ENCODE data around the gene EFS.

Gene EFS

DNA sequence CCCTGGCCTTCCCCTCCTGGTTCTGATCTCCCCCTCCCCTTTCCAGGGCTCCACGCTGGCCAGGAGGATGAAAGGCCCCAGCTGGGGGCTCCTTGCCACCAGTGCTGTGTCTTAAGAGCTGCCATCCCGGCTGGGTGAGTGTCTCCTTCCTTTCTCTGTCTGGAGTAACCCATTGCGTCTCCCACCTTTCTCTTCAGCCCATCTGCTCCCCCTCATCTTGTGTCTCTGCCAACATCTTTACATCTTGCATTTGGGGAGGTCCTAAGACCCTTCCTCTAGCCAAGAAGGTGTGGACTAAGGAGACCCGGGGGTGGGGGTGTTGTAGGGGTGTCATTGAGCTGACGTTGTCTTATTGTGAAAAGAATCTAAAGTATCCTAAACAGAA is 57.8 kb downstream of the EFS start:
- H3K27ac ChIP-seq (ENCODE audit: low read depth, low read length): peak overlapping the region; percentile 86
- no peaks in the 10 kb centered on the region for H3K9me3 ChIP-seq (ENCODE audit: control insufficient read depth, insufficient read depth, low read length)
- peak overlapping the region; percentile 73 for H3K4me3 ChIP-seq (ENCODE audit: low read depth, low read length)
- peaks cover 15% of the 10 kb centered on the region for H3K27me3 ChIP-seq (ENCODE audit: control insufficient read depth, insufficient read depth, low read length)
- H3K9ac ChIP-seq (ENCODE audit: low read depth, low read length): peak overlapping the region; percentile 65
- H3K36me3 ChIP-seq (ENCODE audit: control insufficient read depth, insufficient read depth, low read length): peaks cover 15% of the 10 kb centered on the region
- no peaks in the 10 kb centered on the region; the same call in 1 of the 2 replicates for H3K4me1 ChIP-seq (ENCODE audit: control insufficient read depth, insufficient read depth, low read length)

DNA sequence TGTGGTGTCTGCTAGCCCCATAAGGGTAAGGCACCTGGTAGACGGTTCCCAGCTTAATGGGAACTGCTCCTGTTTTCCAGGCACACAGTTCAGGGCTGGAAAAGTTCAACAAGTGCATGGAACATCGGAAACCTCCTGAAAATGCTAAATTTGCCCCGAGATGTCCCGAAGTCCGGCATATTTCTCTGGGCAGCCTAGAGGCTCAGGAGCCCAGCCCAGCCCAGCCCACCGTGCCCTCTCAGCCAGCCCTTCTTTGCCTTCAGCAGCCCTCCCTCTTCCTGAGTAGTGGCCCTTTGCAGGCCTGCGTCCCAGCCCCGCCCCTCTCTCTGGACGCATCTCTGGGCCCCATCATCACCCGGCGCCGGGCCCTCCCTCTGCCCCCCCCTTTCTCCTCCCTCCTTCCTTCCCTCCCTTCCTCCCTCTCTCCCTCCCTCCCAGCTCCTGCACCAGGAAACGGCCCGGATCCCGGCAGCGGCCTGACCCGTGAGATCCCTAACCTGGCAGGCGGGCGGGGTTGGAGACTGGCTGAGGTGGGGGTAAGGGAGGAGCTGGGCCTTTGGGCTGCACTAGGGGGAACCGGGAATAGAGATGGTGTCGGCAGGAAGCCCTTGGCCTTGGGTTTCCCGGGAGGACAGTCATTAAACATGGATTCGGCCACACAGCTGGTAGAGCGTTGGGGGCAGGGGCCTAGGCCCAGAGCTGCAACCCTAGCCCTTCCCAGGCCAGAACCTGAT is 58.4 kb downstream of the EFS start, which contains the start of gene BCL2L2:
Gene BCL2L2 (plus strand): TSS at position 422 of the 734 bp plus-strand sequence. CDS start 935 bp downstream, outside the sequence.
- Histone ChIP-seq H3K9ac (ENCODE audit: low read depth, low read length) (peak within 1 kb of the TSS; percentile 65), H3K4me1 (ENCODE audit: control insufficient read depth, insufficient read depth, low read length) (no peaks in the 10 kb centered on the region; the same call in 1 of the 2 replicates), H3K4me3 (ENCODE audit: low read depth, low read length) (peak within 1 kb of the TSS; percentile 73), H3K27me3 (ENCODE audit: control insufficient read depth, insufficient read depth, low read length) (peaks cover 15% of the 10 kb centered on the region), H3K36me3 (ENCODE audit: control insufficient read depth, insufficient read depth, low read length) (peaks cover 15% of the 10 kb centered on the region), H3K9me3 (ENCODE audit: control insufficient read depth, insufficient read depth, low read length) (no peaks in the 10 kb centered on the region), H3K27ac (ENCODE audit: low read depth, low read length) (peak within 1 kb of the TSS; percentile 86)
